PC-3 (cell line): ENCODE results near the gene CASZ1. TPM values are rescaled to one million over a fixed set of nuclear protein-coding genes. Genes with fewer than 3 reads are reported as not detected.

Experiments
- ATAC-seq: fragments of 200-7000 bp; cut with Tn5 transposase; 2 replicates; pipeline ENCODE4 v1.9.1; 2020; ENCODE audit warnings: mild to moderate bottlenecking, moderate library complexity
- BruUV-seq: library from RNA; stranded (reverse); fragments of 400-500 nt; replicated peaks from 2 replicates; lab custom pipeline; 2021; lab: Mats Ljungman, UMichigan
- CTCF ChIA-PET: fragments of 300-600 bp; sonication (Branson Sonifier 250); formaldehyde crosslinking; loops from one replicate; lab custom pipeline; 2022; ENCODE audit warnings: antibody characterized with exemption; lab: Charles Lee
- POLR2A ChIA-PET: fragments of 300-600 bp; sonication (Branson Sonifier 250); formaldehyde crosslinking; loops from one replicate; lab custom pipeline; 2022; ENCODE audit warnings: antibody characterized with exemption; ENCODE audit not compliant: unreplicated experiment; lab: Charles Lee
- DNase-seq: peaks from one replicate; pipeline ENCODE4 v3.0.0-alpha.2; 2015
- H2AFZ ChIP-seq: fragments of 300-600 bp; sonication (generic); 2 replicates; pipeline ENCODE4 v1.6.0; 2016; ENCODE audit warnings: antibody characterized with exemption, low read length
- H3F3A ChIP-seq: fragments of 300-600 bp; sonication (generic); one replicate; pipeline ENCODE4 v1.6.0; 2017; ENCODE audit warnings: antibody characterized with exemption, low read length, control low read depth, mild to moderate bottlenecking; ENCODE audit not compliant: unreplicated experiment
- H3K27ac ChIP-seq: fragments of 300-600 bp; sonication (generic); 2 replicates; pipeline ENCODE4 v1.5.1; 2016; ENCODE audit warnings: mild to moderate bottlenecking, low read length
- H3K27me3 ChIP-seq: fragments of 300-600 bp; sonication (generic); 2 replicates; pipeline ENCODE4 v1.6.1; 2016; ENCODE audit warnings: low read length, mixed read lengths
- H3K36me3 ChIP-seq: fragments of 300-600 bp; sonication (generic); 2 replicates; pipeline ENCODE4 v1.6.1; 2016; ENCODE audit warnings: low read depth, mixed run types, low read length, mixed read lengths
- H3K4me1 ChIP-seq: fragments of 300-600 bp; sonication (generic); 2 replicates; pipeline ENCODE4 v1.5.1; 2016; ENCODE audit warnings: low read length; ENCODE audit not compliant: insufficient read depth
- H3K4me2 ChIP-seq: fragments of 300-600 bp; sonication (generic); 2 replicates; pipeline ENCODE4 v1.6.0; 2016; ENCODE audit warnings: low read length
- H3K4me3 ChIP-seq: fragments of 300-600 bp; sonication (generic); 2 replicates; pipeline ENCODE4 v1.5.1; 2016; ENCODE audit warnings: mild to moderate bottlenecking, low read length, mixed read lengths
- H3K79me2 ChIP-seq: fragments of 300-600 bp; sonication (generic); 2 replicates; pipeline ENCODE4 v1.6.1; 2017; ENCODE audit warnings: low read length, mixed read lengths
- H3K9ac ChIP-seq: fragments of 300-600 bp; sonication (generic); 2 replicates; pipeline ENCODE4 v1.6.0; 2016; ENCODE audit warnings: mild to moderate bottlenecking, low read length
- H3K9me2 ChIP-seq: fragments of 300-600 bp; sonication (generic); replicated peaks from 2 replicates; pipeline ENCODE4 v1.6.1; 2016; ENCODE audit warnings: mixed run types, low read length, mixed read lengths
- H3K9me3 ChIP-seq: fragments of 300-600 bp; sonication (generic); 2 replicates; pipeline ENCODE4 v1.6.1; 2016; ENCODE audit warnings: low read length, mixed read lengths
- H4K20me1 ChIP-seq: fragments of 300-600 bp; sonication (generic); 2 replicates; pipeline ENCODE4 v1.6.1; 2016; ENCODE audit warnings: low read length, mixed read lengths
- CTCF ChIP-seq: fragments of 300-600 bp; sonication (generic); conservative IDR thresholded peaks from 2 replicates; pipeline ENCODE4 v1.5.1; 2017; ENCODE audit warnings: antibody characterized with exemption, low read depth, mild to moderate bottlenecking, low read length
- EZH2 ChIP-seq: fragments of 300-600 bp; sonication (generic); IDR thresholded peaks from one replicate; pipeline ENCODE4 v1.6.1; 2017; ENCODE audit warnings: antibody characterized with exemption, mild to moderate bottlenecking, low read length; ENCODE audit not compliant: unreplicated experiment
- EZH2phosphoT487 ChIP-seq: fragments of 300-600 bp; sonication (generic); IDR thresholded peaks from 2 replicates; pipeline ENCODE4 v1.6.1; 2018; ENCODE audit warnings: mild to moderate bottlenecking, antibody characterized with exemption, low read length, borderline replicate concordance
- intact Hi-C: fragments of 100-400 bp; cut with micrococcal nuclease; formaldehyde crosslinking; loops from 2 replicates; pipeline ENCODE4 v1.9.0; 2023
- total RNA-seq: library from RNA; depleted of rRNA; stranded (reverse); fragments of >200 nt; gene quantifications from 2 replicates; pipeline ENCODE4 v1.2.3, GENCODE V29; 2014

CASZ1 gene
- total RNA-seq, 1 experiment from 2014 or later: 12.8 TPM

DNA sequence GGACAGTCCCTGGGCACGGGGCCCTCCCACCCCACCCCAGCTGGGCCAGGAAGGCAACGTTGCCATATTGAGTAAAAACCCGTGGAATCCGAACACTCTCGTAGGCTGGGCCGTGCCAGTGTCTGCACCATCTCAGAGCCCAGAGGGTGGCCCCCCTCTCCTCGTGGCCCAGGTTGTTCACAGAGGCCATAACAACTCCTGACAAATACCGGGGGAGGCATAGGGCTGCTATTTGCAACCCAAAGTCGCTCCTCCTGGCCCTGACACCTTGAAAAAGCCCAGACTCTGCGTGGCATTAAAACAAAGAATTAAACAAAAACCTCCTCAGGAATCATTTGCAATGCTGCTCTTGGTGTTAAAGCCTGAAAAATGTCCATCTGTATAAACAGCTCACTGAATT lies 141.4 kb downstream of the CASZ1 start:
- no peak overlapping the region for H3K9ac ChIP-seq
- TF ChIP-seq EZH2phosphoT487: no peak
- TF ChIP-seq CTCF: no peak
- ChIA-PET POLR2A (no interaction called here), CTCF (no interaction called here)
- no peaks in the 10 kb centered on the region for H3K4me1 ChIP-seq
- no TSS peak for BruUV-seq
- no peaks in the 10 kb centered on the region for H4K20me1 ChIP-seq
- no peak overlapping the region for H3K4me2 ChIP-seq
- H3K4me3 ChIP-seq: no peak overlapping the region
- no peak overlapping the region for H3K27ac ChIP-seq
- H3K36me3 ChIP-seq: no peaks in the 10 kb centered on the region
- no peaks in the 10 kb centered on the region for H3K79me2 ChIP-seq
- H2AFZ ChIP-seq: no peak overlapping the region
- H3K9me3 ChIP-seq: no peaks in the 10 kb centered on the region
- ATAC-seq (no peak), DNase-seq (no peak)
- intact Hi-C loops: no loop called here
- H3K9me2 ChIP-seq: no peaks in the 10 kb centered on the region
- H3F3A ChIP-seq: no peaks in the 10 kb centered on the region
- no peaks in the 10 kb centered on the region for H3K27me3 ChIP-seq

DNA sequence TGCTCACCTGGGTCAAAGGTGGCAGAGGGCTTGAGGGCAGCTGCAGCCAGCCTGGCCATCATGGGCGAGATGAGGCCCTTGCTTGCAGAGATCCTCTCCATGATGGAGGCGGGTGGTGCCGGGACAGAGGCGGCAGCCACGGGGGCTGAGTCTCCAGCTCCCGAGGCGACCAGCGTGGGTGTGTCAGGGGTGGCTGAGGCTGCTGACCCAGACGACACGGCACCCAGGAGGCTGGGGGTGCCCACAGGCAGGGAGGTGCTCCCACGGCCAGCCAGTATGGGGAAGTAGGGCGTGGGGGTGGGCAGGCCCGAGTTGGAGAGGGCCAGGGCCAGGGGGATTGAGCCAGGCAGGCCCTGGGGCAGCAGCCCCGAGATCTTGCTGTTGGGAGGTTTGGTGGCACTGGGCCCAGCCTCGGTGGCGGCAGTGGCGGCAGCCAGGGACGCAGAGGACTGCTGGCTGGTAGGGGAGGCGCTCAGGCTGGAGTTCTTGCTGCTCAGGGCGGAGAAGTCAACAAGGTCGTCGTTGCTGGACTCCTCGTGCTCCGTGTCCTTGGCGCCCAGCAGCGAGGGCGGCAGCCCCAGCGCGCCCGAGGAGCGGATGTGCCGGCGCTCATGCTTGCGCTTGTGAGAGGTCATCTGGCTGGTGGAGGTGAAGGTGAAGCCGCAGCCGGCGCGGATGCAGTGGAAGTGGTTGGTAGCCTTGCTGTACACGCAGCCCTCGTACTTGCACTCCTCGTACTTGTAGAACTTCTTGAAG lies 142.9 kb downstream of the CASZ1 start:
- Histone ChIP-seq H3K4me3 (no peak overlapping the region), H3K9ac (no peak overlapping the region), H3K4me2 (no peak overlapping the region), H3K27me3 (no peaks in the 10 kb centered on the region), H2AFZ (no peak overlapping the region), H3K36me3 (no peaks in the 10 kb centered on the region), H3K79me2 (no peaks in the 10 kb centered on the region), H3K9me2 (no peaks in the 10 kb centered on the region), H3K27ac (no peak overlapping the region), H4K20me1 (no peaks in the 10 kb centered on the region), H3K4me1 (no peaks in the 10 kb centered on the region), H3K9me3 (no peaks in the 10 kb centered on the region), H3F3A (no peaks in the 10 kb centered on the region)
- DNase-seq (no peak), ATAC-seq (no peak)
- TF ChIP-seq EZH2 (no peak), CTCF (no peak), EZH2phosphoT487 (no peak)
- ChIA-PET POLR2A (no interaction called here), CTCF (no interaction called here)
- BruUV-seq: no TSS peak
- intact Hi-C loops: no loop called here

DNA sequence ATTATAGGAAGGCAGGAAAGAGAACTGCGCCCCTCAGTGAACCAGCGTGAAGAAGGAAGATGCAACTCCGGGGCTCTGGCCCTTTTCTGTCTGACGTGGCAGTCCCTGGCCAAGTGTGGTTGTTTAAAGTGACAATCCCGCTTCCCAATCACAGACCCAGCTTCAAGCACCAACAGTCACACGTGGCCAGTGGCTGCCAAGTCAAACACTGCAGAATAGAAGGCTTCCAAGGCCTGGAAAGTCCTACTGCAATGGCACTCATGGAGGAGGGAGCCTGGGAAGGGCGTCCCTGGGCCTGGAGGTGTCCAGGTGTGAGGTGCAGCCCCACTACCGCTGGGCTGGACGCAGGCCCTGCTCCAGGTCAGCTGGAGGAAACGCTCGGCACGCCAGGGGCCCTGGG lies 143.8 kb downstream of the CASZ1 start:
- no peak overlapping the region for H3K9ac ChIP-seq
- ChIA-PET CTCF (no interaction called here), POLR2A (no interaction called here)
- no peaks in the 10 kb centered on the region for H3K79me2 ChIP-seq
- no peaks in the 10 kb centered on the region for H4K20me1 ChIP-seq
- H3K4me1 ChIP-seq: no peaks in the 10 kb centered on the region
- no peaks in the 10 kb centered on the region for H3K9me2 ChIP-seq
- no TSS peak for BruUV-seq
- DNase-seq (no peak), ATAC-seq (no peak)
- H3K36me3 ChIP-seq: no peaks in the 10 kb centered on the region
- H3K4me2 ChIP-seq: no peak overlapping the region
- no peak overlapping the region for H3K4me3 ChIP-seq
- no peak for TF ChIP-seq EZH2phosphoT487
- TF ChIP-seq CTCF: no peak
- TF ChIP-seq EZH2: no peak
- intact Hi-C loops: no loop called here
- no peaks in the 10 kb centered on the region for H3K9me3 ChIP-seq
- no peaks in the 10 kb centered on the region for H3F3A ChIP-seq
- H3K27ac ChIP-seq: no peak overlapping the region
- no peak overlapping the region for H2AFZ ChIP-seq
- H3K27me3 ChIP-seq: no peaks in the 10 kb centered on the region
